HG02642 (cell line): ENCODE data around the gene DPYSL4.
"Not testable (repeated sequence)": the region's sequence is repeated elsewhere in the genome, so short reads cannot be mapped to it uniquely, and the experiment has no call there.

ENCODE experiments used
- ATAC-seq: cut with Tn5 transposase; IDR thresholded peaks from one replicate; pipeline ENCODE4 v1.9.1; 2021; ENCODE audit warnings: mild to moderate bottlenecking; ENCODE audit not compliant: unreplicated experiment, poor library complexity

DPYSL4 gene

GRCh38 chr10:132149271-132149670 is 37.5 kb upstream of the DPYSL4 start:
- ATAC-seq: no peak

- ATAC-seq: no peak
Observed at GRCh38 chr10:132149917-132150316, 36.8 kb upstream of the DPYSL4 start.

GRCh38 chr10:132150777-132151176 is 36.0 kb upstream of the DPYSL4 start:
- ATAC-seq: no peak

- no peak for ATAC-seq
Observed at GRCh38 chr10:132151286-132151950, 35.3 kb upstream of the DPYSL4 start.

- ATAC-seq: no peak
Observed at GRCh38 chr10:132151951-132152505, 34.7 kb upstream of the DPYSL4 start.

- no peak for ATAC-seq
Observed at GRCh38 chr10:132152896-132153580, 33.7 kb upstream of the DPYSL4 start.

GRCh38 chr10:132153616-132154217 is 33.0 kb upstream of the DPYSL4 start:
- ATAC-seq: no peak

- ATAC-seq: no peak
Observed at GRCh38 chr10:132154440-132154839, 32.3 kb upstream of the DPYSL4 start.

GRCh38 chr10:132154931-132155330 is 31.8 kb upstream of the DPYSL4 start:
- ATAC-seq: no peak

GRCh38 chr10:132155723-132156381 is 30.9 kb upstream of the DPYSL4 start:
- ATAC-seq: no peak

- ATAC-seq: no peak
Observed at GRCh38 chr10:132156382-132156781, 30.4 kb upstream of the DPYSL4 start.

- ATAC-seq: no peak
Observed at GRCh38 chr10:132157101-132157500, 29.6 kb upstream of the DPYSL4 start.

GRCh38 chr10:132158122-132158741 is 28.5 kb upstream of the DPYSL4 start:
- ATAC-seq: no peak

- no peak for ATAC-seq
Observed at GRCh38 chr10:132158823-132159222, 27.9 kb upstream of the DPYSL4 start.

- not testable (repeated sequence) for ATAC-seq
Observed at GRCh38 chr10:132159302-132160230, 27.2 kb upstream of the DPYSL4 start.

- not testable (repeated sequence) for ATAC-seq
Observed at GRCh38 chr10:132160231-132160630, 26.5 kb upstream of the DPYSL4 start.

- ATAC-seq: not testable (repeated sequence)
Observed at GRCh38 chr10:132160834-132161622, 25.7 kb upstream of the DPYSL4 start.

- ATAC-seq: no peak
Observed at GRCh38 chr10:132162021-132162531, 24.7 kb upstream of the DPYSL4 start.
